Measurements from ENCODE around the gene SH2D4B. TPM values are rescaled to one million over a fixed set of nuclear protein-coding genes. Genes with fewer than 3 reads are reported as not detected.
"Not testable (repeated sequence)": the region's sequence is repeated elsewhere in the genome, so short reads cannot be mapped to it uniquely, and the experiment has no call there.

Gene SH2D4B
- total RNA-seq, 1 donor from 2014 or later, result not detected

GRCh38 chr10:80542053-80542452 is 4.4 kb downstream of the SH2D4B start:
- intact Hi-C loops (cut with micrococcal nuclease), result no loop called here
- H3K4me1 ChIP-seq, result peaks cover 18% of the 10 kb centered on the region
- H3K4me3 ChIP-seq, result no peak overlapping the region
- peak overlapping the region; percentile 85 for H3K27ac ChIP-seq (replicated peaks)
- no peaks in the 10 kb centered on the region for H3K9me3 ChIP-seq (replicated peaks)
- no peak for DNase-seq
- TF ChIP-seq CTCF (IDR thresholded peaks at IDR 0.05; ENCODE audit: borderline replicate concordance), result no peak
- H3K36me3 ChIP-seq, result no peaks in the 10 kb centered on the region
- H3K27me3 ChIP-seq (ENCODE audit: low read depth), result no peaks in the 10 kb centered on the region

- Histone ChIP-seq H3K4me3 (no peak overlapping the region), H3K4me1 (peaks cover 25% of the 10 kb centered on the region), H3K36me3 (no peaks in the 10 kb centered on the region), H3K9me3 (replicated peaks) (no peaks in the 10 kb centered on the region), H3K27ac (replicated peaks) (peak overlapping the region; percentile 85), H3K27me3 (ENCODE audit: low read depth) (no peaks in the 10 kb centered on the region)
- intact Hi-C loops (cut with micrococcal nuclease), result no loop called here
- TF ChIP-seq CTCF (IDR thresholded peaks at IDR 0.05; ENCODE audit: borderline replicate concordance), result no peak
- no peak for DNase-seq
Measured at GRCh38 chr10:80542652-80543318, 5.1 kb downstream of the SH2D4B start.

GRCh38 chr10:80543319-80543672 is 5.6 kb downstream of the SH2D4B start:
- H3K9me3 ChIP-seq (replicated peaks); intact Hi-C loops (cut with micrococcal nuclease); H3K27me3 ChIP-seq (ENCODE audit: low read depth); H3K36me3 ChIP-seq; H3K4me3 ChIP-seq; H3K27ac ChIP-seq (replicated peaks); DNase-seq: not testable (repeated sequence)
- peaks cover 29% of the 10 kb centered on the region for H3K4me1 ChIP-seq

- H3K27me3 ChIP-seq (ENCODE audit: low read depth), result peaks cover 2% of the 10 kb centered on the region
- no peak overlapping the region for H3K4me3 ChIP-seq
- H3K36me3 ChIP-seq, result no peaks in the 10 kb centered on the region
- DNase-seq, result no peak
- no peak for TF ChIP-seq CTCF (IDR thresholded peaks at IDR 0.05; ENCODE audit: borderline replicate concordance)
- H3K27ac ChIP-seq (replicated peaks), result no peak overlapping the region
- no peaks in the 10 kb centered on the region for H3K9me3 ChIP-seq (replicated peaks)
- peaks cover 29% of the 10 kb centered on the region for H3K4me1 ChIP-seq
- intact Hi-C loops (cut with micrococcal nuclease), result no loop called here
Measured at GRCh38 chr10:80544316-80544953, 6.7 kb downstream of the SH2D4B start.

GRCh38 chr10:80545258-80545881 is 7.7 kb downstream of the SH2D4B start:
- no peaks in the 10 kb centered on the region for H3K36me3 ChIP-seq
- peaks cover 25% of the 10 kb centered on the region for H3K4me1 ChIP-seq
- no peak for DNase-seq
- peaks cover 8% of the 10 kb centered on the region for H3K27me3 ChIP-seq (ENCODE audit: low read depth)
- intact Hi-C loops (cut with micrococcal nuclease), result no loop called here
- no peak overlapping the region for H3K4me3 ChIP-seq
- no peak for TF ChIP-seq CTCF (IDR thresholded peaks at IDR 0.05; ENCODE audit: borderline replicate concordance)
- no peaks in the 10 kb centered on the region for H3K9me3 ChIP-seq (replicated peaks)
- H3K27ac ChIP-seq (replicated peaks), result no peak overlapping the region

GRCh38 chr10:80552151-80552646 is 14.5 kb downstream of the SH2D4B start:
- Histone ChIP-seq H3K36me3 (no peaks in the 10 kb centered on the region), H3K4me1 (peaks cover 26% of the 10 kb centered on the region), H3K27me3 (ENCODE audit: low read depth) (peaks cover 8% of the 10 kb centered on the region), H3K9me3 (replicated peaks) (no peaks in the 10 kb centered on the region), H3K27ac (replicated peaks) (peak overlapping the region; percentile 57), H3K4me3 (no peak overlapping the region)
- intact Hi-C loops (cut with micrococcal nuclease), result no loop called here
- DNase-seq, result peak; percentile 41
- no peak for TF ChIP-seq CTCF (IDR thresholded peaks at IDR 0.05; ENCODE audit: borderline replicate concordance)
